Sigmoid colon (tissue), 7 donors: ENCODE results near the gene DNAH17. TPM values are rescaled to one million over a fixed set of nuclear protein-coding genes. Genes with fewer than 3 reads are reported as not detected.

Source experiments
- DNase-seq: peaks from one replicate; pipeline ENCODE4 v3.0.0-alpha.2; 2019
- H3K27ac ChIP-seq, 4 donors: fragments of 200-600 bp; sonication (generic); one replicate each; pipeline ENCODE4 v1.5.1; 2016 to 2019; ENCODE audit warnings: mild to moderate bottlenecking in 1 of 4
- H3K27me3 ChIP-seq, 3 donors: fragments of 200-600 bp; sonication (generic); one replicate each; pipeline ENCODE4 v1.5.1; 2019; ENCODE audit warnings: mild to moderate bottlenecking in 1 of 3
- H3K36me3 ChIP-seq, 4 donors: fragments of 200-600 bp; sonication (generic); one replicate each; pipeline ENCODE4 v1.5.1; 2016 to 2019
- H3K4me1 ChIP-seq, 4 donors: fragments of 200-600 bp; sonication (generic); one replicate each; pipeline ENCODE4 v1.5.1; 2017 to 2019
- H3K4me3 ChIP-seq, 4 donors: fragments of 200-600 bp; sonication (generic); one replicate each; pipeline ENCODE4 v1.5.1; 2017 to 2019; ENCODE audit warnings: mild to moderate bottlenecking in 2 of 4, moderate library complexity in 1 of 4
- H3K9me3 ChIP-seq, 4 donors: fragments of 200-600 bp in 3 of 4; sonication (generic) in 3 of 4; one replicate each; pipeline versions ENCODE4 v1.5.1 to v1.6.1; 2013 to 2019
- CTCF ChIP-seq, 4 experiments: fragments of 450-650 bp in 3 of 4; fragments of 200-600 bp in 1 of 4; IDR thresholded peaks; one replicate each; pipeline ENCODE4 v1.5.1; 2016 to 2019; ENCODE audit warnings: antibody characterized with exemption in 4 of 4, mild to moderate bottlenecking in 3 of 4, moderate library complexity in 2 of 4
- EP300 ChIP-seq, 4 donors: sonication (generic); formaldehyde crosslinking; IDR thresholded peaks; one replicate each; pipeline ENCODE4 v1.6.1; 2017; ENCODE audit warnings: antibody characterized with exemption in 4 of 4
- POLR2A ChIP-seq, 2 donors: fragments of 450-650 bp; IDR thresholded peaks; one replicate each; pipeline ENCODE4 v1.6.1; 2016; ENCODE audit warnings: antibody characterized with exemption in 2 of 2, mild to moderate bottlenecking in 2 of 2, moderate library complexity in 2 of 2
- POLR2AphosphoS5 ChIP-seq, 4 donors: sonication (generic); formaldehyde crosslinking; IDR thresholded peaks; one replicate each; pipeline ENCODE4 v1.6.1; 2017; ENCODE audit warnings: antibody characterized with exemption in 4 of 4
- WGBS, 2 donors: extraction: QIAGEN DNeasy Blood & Tissue Kit; methylation state at CpG; one replicate each; pipeline ENCODE4 v1.1.7; 2013; 5-methylcytosine and 5-hydroxymethylcytosine counted together
- intact Hi-C: fragments of 100-400 bp; cut with DNase I; formaldehyde crosslinking; loops from one replicate; pipeline ENCODE4 v1.15.1; 2023
- polyA plus RNA-seq, 3 donors: library from polyadenylated mRNA; stranded (reverse); fragments of 200-250 nt; gene quantifications; one replicate each; pipeline ENCODE4 v1.2.3, GENCODE V29; 2013
- total RNA-seq, 4 donors: library from RNA; depleted of rRNA; stranded (reverse); fragments of >200 nt; gene quantifications; one replicate each; pipeline ENCODE4 v1.1.0, GENCODE V29; 2016
- donor health status: healthy with polysubstance abuse.
- donor health status: Bipolar disorder and iron deficiency.
- donor health status: healthy.

Gene DNAH17
- total and polyA plus RNA-seq, 7 donors, result 0.07 to 0.68 (median 0.26) TPM; not detected in 3

- no peak for TF ChIP-seq CTCF (IDR thresholded peaks at IDR 0.05)
- H3K27ac ChIP-seq, result no peak overlapping the region
- 67 to 76% methylated on average over 20 of the region's 20 CpGs for WGBS, 2 donors
- no peaks in the 10 kb centered on the region for H3K27me3 ChIP-seq
- no peaks in the 10 kb centered on the region for H3K4me1 ChIP-seq
- no peak overlapping the region for H3K4me3 ChIP-seq
- intact Hi-C loops, result no loop called here
- H3K9me3 ChIP-seq, result no peaks in the 10 kb centered on the region
- no peak for DNase-seq
- no peaks in the 10 kb centered on the region for H3K36me3 ChIP-seq
Observed at GRCh38 chr17:78450696-78451345, 126.4 kb downstream of the DNAH17 start.

GRCh38 chr17:78449983-78450595 is 127.1 kb downstream of the DNAH17 start:
- Histone ChIP-seq H3K4me1 (no peaks in the 10 kb centered on the region), H3K9me3 (no peaks in the 10 kb centered on the region), H3K36me3 (no peaks in the 10 kb centered on the region), H3K27me3 (peaks cover 0 to 5% (median 0%) of the 10 kb centered on the region in 3 donors), H3K27ac (no peak overlapping the region), H3K4me3 (no peak overlapping the region)
- intact Hi-C loops, result no loop called here
- no peak for TF ChIP-seq POLR2A (IDR thresholded peaks at IDR 0.05)
- no peak for TF ChIP-seq POLR2AphosphoS5 (IDR thresholded peaks at IDR 0.05)
- TF ChIP-seq CTCF (IDR thresholded peaks at IDR 0.05), result no peak
- no peak for TF ChIP-seq EP300 (IDR thresholded peaks at IDR 0.05)
- no peak for DNase-seq
- 89 to 94% methylated on average over 14 of the region's 14 CpGs for WGBS, 2 donors

- H3K9me3 ChIP-seq, result no peaks in the 10 kb centered on the region
- 63 to 66% methylated on average over 5 of the region's 5 CpGs for WGBS, 2 donors
- H3K27ac ChIP-seq, result no peak overlapping the region
- no peak for DNase-seq
- intact Hi-C loops, result no loop called here
- no peak for TF ChIP-seq POLR2A (IDR thresholded peaks at IDR 0.05)
- no peak for TF ChIP-seq CTCF (IDR thresholded peaks at IDR 0.05)
- TF ChIP-seq EP300 (IDR thresholded peaks at IDR 0.05), result no peak
- TF ChIP-seq POLR2AphosphoS5 (IDR thresholded peaks at IDR 0.05), result no peak
- no peaks in the 10 kb centered on the region for H3K4me1 ChIP-seq
- H3K4me3 ChIP-seq, result no peak overlapping the region
- peaks cover 0 to 13% (median 0%) of the 10 kb centered on the region in 3 donors for H3K27me3 ChIP-seq
- H3K36me3 ChIP-seq, result no peaks in the 10 kb centered on the region
Observed at GRCh38 chr17:78448356-78448993, 128.7 kb downstream of the DNAH17 start.

GRCh38 chr17:78446833-78447232 is 130.4 kb downstream of the DNAH17 start:
- intact Hi-C loops, result no loop called here
- H3K36me3 ChIP-seq, result no peaks in the 10 kb centered on the region
- no peaks in the 10 kb centered on the region for H3K4me1 ChIP-seq
- H3K9me3 ChIP-seq, result no peaks in the 10 kb centered on the region
- H3K27me3 ChIP-seq, result peaks cover 0 to 13% (median 0%) of the 10 kb centered on the region in 3 donors
- no peak overlapping the region for H3K4me3 ChIP-seq
- 83 to 93% methylated on average over 7 of the region's 7 CpGs for WGBS, 2 donors
- TF ChIP-seq EP300 (IDR thresholded peaks at IDR 0.05) (no peak), CTCF (IDR thresholded peaks at IDR 0.05) (no peak), POLR2AphosphoS5 (IDR thresholded peaks at IDR 0.05) (no peak), POLR2A (IDR thresholded peaks at IDR 0.05) (no peak)
- no peak overlapping the region for H3K27ac ChIP-seq
- no peak for DNase-seq
